T-helper 22 cell (primary cell): ENCODE results near the gene ANKFY1.
"Not testable (repeated sequence)": the region's sequence is repeated elsewhere in the genome, so short reads cannot be mapped to it uniquely, and the experiment has no call there.

Experiments used
- DNase-seq: peaks from one replicate; pipeline ENCODE4 v3.0.0-alpha.2; 2020; ENCODE audit warnings: low read depth

ANKFY1 gene

DNA sequence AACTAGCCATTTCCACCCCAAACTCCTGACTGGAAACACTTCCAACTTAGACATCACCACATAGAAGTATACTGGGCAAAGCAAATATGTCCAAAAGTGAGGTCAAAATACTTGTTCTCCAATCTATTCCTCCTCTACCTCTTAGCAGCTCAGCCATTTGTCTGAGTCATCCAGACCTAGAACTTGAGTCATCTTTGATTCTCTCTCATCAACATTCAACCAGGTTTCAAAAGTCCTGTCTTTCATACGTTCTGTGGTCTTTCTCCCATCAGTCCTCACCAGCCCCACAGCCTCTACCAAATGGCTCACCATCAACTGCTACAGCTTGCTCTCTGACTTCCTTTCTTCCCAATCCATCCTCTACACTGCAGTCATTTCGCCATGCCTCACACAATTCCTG is 6.8 kb downstream of the ANKFY1 start:
- DNase-seq, result no peak

DNA sequence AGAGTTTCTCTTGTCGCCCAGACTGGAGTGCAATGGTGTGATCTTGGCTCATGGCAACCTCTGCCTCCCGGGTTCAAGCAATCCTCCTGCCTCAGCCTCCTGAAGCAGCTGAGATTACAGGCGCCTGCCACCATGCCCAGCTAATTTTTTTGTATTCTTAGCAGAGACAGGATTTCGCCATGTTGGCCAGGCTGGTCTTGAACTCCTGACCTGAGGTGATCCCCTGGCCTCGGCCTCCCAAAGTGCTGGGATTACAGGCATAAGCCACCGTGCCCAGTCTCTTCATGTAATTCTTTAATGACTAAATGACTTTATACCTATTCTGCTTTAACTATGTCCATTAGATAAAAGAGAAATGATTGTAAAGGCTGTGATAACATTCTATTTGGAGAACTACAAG is 8.5 kb downstream of the ANKFY1 start:
- not testable (repeated sequence) for DNase-seq

DNA sequence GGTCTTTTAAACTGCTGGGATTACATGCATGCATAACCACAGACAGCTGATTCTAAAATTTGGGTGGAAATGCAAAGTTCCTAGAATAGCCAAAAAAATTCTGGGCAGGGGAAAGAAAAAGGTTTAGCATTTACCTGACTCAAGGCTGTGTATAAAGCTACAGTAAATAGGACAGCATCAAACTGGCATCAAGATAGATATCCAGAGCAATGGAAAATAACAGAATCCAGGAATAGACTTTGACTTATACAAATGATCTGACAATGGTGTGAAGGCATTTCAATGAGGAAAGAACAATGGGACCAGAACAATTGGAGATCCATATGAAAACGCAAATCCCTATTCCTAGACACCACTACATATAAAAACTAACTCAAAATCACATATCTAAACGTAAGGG is 12.9 kb downstream of the ANKFY1 start:
- DNase-seq, result no peak

DNA sequence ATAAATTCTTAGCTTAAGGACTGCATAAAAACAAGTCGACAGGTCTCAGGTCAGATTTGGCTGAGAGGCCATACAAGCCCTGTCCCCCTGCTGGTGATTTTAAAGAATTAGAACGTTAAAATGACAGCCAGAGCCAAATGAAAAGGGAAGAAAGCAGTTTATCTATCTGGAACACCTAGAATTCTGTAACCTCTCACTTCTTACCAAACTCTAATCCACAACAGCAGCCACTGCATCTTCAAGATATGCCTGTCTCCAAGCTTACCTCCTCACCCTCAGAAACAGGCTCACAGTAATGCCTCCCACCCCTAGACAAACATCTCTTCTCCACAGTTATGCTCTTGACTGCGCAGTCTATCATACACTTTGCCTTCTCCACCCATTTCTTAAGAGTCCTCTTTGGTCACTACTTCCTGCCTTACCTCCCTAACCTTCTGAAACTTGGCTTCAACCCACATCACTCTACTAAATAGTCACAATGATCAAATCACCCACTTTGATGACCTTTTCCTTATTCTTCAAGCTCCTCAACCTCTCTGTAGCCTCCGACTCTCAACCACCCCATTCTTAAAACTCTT is 14.2 kb downstream of the ANKFY1 start:
- DNase-seq, result no peak

DNA sequence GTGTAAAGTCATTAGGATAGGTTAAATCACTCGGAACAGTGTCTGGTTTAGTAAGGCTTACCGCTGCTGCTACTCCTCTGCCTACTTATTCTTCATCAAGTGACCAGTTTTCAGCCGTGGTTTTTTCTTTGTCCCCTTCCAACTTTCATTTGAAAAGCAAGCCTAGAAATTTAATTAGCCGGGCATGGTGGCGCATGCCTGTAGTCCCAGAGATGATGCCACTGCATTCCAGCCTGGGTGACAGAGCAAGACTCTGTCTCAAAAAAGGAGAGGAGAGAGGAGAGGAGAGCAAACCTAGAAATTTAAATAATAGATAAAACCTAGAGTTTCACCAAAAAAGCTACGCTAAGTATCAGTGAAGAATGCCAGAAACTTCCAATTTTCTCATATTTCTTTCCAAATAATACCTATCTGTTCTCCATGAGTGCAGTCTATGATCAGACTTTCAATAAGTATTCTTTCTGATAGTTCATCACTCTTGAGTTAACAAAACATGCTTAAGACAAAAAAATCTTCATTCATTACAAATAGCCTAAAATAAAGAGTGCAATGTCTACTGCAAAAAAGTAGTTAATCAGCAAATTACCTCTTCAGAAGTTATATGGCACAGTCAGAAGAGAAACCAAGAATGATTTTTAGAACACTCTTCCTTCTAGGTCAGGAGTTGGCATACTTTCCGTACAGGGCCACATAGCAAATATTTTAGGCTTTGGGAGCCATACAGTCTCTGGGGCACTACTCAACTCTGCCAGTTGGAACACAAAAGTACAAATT is 15.1 kb downstream of the ANKFY1 start:
- DNase-seq, result no peak

DNA sequence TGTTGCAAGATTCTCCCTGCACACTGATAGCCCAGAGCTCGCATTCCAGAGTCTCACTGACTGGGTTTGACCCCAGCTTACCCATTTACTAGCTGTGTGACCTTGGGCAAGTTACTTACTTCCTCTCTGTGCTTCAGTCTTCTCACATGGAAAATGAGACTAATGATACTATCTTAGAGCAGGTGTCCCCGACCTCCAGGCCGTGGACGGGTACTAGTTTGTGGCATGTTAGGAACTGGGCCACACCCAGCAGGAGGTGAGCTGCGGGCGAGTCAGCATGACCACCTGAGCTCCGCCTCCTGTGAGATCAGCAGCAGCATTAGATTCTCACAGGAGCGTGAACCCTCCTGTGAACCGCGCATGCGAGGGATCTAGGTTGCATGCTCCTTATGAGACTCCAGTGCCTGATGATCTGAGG is 15.8 kb downstream of the ANKFY1 start:
- DNase-seq, result no peak

- no peak for DNase-seq
Observed at GRCh38 chr17:4247361-4247970, 16.3 kb downstream of the ANKFY1 start.

DNA sequence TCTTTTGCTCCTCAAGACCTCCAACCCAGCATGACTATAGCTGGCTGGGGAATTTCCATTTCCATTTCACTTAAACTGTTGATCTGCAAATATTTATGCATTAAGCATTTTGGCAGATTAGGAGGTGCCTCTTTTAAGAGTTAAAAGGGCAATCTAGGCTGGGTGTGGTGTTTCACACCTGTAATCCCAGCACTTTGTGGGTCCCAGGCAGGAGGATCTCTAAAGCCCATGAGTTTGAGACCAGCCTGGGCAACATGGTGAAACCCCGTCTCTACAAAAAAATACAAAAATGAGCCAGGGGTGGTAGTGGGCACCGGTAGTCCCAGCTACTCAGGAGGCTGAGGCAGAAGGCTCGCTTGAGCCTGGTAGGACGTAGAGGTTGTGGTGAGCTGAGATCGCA is 17.1 kb downstream of the ANKFY1 start:
- no peak for DNase-seq

GRCh38 chr17:4241535-4241934 is 22.2 kb downstream of the ANKFY1 start:
- DNase-seq, result no peak

DNA sequence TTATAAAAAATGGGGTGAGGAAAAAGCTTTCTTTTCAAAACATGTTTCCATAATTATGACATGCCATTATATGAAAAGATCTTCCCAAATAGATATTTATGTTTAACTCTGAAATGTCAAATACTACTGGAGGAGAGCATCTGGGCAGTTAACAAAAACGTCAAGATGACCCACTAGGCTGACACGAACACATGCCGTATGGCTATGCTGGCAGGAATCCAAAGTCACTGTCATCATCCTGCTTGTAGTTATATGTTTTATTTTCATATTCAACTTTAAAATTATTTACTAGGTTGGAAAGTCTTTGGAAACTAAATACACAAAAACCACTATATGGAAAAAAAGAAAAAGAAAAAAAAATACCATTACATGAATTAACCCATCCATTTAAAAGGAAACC is 27.3 kb downstream of the ANKFY1 start:
- DNase-seq, result no peak

GRCh38 chr17:4235372-4236279 is 28.2 kb downstream of the ANKFY1 start:
- no peak for DNase-seq

DNA sequence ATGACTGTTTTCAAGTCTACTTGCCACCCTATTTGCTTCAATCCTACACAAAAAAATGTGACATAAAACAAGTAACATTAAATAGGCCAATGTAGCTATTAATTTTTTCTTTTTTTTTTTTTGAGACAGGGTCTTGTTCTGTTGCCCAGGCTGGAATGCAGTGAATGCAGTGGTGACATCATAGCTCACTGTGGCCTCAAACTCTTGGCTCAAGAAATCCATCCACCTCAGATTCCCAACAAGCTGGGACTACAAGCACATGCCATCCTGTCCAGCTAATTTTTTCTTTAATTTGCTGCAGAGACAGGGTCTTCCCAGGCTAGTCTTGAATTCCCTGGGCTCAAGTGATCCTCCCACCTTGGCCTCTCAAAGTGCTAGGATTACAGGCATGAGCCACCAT is 29.4 kb downstream of the ANKFY1 start:
- no peak for DNase-seq

- no peak for DNase-seq
Observed at GRCh38 chr17:4233668-4234258, 30.0 kb downstream of the ANKFY1 start.

DNA sequence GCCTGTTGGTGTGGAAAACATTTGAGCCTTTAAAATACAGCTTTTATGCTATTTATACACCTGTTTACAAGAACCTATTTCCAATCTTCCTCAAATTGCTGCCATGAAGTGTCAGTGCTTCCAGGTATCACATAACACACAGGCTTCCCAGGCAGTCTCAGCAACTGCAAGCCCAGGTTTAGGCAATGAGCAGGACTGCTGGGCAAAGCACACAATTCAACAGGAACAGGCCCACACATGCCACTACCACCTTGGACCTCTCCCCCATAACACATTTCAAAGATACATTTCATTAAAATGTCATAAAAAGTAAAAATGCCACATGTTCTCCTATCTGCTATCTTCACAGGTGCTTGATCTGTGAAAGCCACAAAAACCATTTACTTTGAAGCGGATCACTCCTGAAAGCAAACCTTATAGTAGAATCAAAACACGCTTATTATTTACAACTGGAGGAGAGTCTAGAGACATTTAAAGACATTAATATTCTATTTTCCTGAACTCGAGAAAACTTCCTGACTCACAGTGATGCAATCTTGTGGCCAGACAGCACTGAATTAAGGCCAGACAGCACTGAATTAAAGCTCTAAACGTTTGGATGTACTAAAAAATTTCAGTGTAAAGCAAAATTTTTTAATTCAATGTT is 31.5 kb downstream of the ANKFY1 start:
- no peak for DNase-seq

DNA sequence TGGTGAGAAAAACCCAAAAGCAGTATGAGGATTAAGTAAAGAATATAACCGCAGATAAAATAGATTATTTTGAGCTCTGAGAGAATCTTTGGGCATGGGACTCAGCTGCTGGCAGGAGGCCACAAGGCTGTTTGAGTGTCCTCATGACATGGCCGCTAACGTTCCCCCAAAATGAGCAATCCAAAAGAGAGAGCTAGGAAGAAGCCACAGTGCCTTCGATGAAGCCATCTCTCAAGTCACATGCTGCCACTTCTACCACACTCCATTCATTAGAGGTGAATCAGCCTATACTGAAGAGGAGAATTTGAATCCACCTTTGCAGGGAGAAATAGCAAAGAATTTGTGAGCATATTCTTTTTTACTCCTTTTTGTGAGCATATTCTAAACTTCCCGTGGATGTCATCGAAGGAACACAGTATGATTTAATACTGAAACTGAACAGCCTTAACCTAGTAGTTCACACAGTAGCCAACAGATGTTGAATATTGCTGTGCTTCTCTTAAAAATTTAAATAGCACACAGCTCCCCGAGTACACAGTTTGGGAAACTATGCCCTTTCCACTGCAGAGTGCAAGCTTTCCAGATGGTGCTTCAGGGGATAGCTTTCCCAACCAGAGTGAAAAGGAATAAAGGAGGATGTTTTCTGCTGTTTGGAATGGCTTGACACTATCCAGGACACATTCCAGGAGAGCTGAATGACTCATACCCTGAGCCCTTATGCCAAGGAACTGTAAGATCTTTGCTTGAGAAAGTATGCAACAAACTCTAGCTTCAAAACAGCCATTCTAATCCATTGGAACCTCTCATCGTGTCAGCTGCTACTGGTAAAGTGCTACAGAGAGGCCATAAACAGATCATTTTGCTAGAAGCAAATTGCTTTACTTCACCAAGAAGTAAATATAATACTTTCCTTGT is 33.9 kb downstream of the ANKFY1 start:
- DNase-seq, result no peak

DNA sequence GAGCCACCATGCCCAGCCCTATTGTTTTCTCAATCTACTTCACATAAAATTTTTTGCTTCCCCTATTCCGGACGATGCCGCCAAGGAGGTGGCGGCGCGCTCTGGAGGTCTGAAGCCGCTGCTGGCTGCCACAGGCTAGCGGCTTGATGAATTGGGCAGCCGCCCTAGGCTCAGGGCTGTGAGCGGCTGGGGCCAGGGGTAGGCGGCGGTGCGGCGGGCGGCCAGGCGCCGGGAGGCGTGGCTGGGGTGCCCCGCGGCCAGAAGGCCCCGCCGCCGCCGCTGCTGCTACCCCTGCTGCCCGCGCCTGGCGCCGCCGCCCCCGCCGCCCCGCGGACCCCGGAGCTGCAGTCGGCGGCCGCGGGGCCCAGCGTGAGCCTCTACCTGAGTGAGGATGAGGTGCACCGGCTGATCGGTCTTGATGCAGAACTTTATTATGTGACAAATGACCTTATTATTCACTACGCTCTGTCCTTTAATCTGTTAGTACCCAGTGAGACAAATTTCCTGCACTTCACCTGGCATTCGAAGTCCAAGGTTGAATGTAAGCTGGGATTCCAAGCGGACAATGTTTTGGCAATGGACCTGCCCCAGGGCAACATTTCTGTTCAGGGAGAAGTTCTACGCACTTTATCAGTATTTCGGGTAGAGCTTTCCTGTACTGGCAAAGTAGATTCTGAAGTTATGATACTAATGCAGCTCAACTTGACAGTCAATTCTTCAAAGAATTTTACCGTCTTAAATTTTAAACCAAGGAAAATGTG is 41.7 kb downstream of the ANKFY1 start:
- DNase-seq, result no peak

GRCh38 chr17:4221163-4221562 is 42.6 kb downstream of the ANKFY1 start:
- no peak for DNase-seq

DNA sequence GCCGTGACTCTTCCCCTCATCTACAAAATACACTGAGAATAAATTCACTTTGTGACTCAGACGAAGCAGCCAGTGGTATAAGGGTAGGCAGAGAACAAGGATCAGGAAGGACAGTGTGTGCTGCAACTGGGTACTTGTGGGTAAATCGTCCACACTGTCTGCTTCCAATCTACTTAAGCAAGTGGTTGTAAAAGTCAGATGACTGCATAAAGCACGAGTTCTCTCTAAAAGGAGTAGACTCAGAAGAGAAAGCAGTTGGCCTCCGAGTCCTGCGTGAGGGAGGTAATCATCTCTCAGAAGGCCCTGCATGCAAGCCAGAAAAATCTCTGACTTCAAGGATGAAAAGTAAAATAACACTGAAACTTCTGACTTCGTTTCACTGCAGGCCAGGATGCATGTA is 43.1 kb downstream of the ANKFY1 start:
- no peak for DNase-seq

- no peak for DNase-seq
Observed at GRCh38 chr17:4219241-4219640, 44.5 kb downstream of the ANKFY1 start.
